Tibial nerve (tissue), 4 donors: ENCODE results near the gene GLRA2.

Source experiments
- CTCF ChIP-seq, 5 experiments: fragments of 200-600 bp in 3 of 5; fragments of 450-650 bp in 2 of 5; sonication (generic) in 3 of 5; IDR thresholded peaks; one replicate each; pipeline ENCODE4 v1.5.1; 2016 to 2019; ENCODE audit warnings: antibody characterized with exemption in 5 of 5, mild to moderate bottlenecking in 3 of 5, moderate library complexity in 2 of 5
- EP300 ChIP-seq, 2 donors: sonication (generic); formaldehyde crosslinking; IDR thresholded peaks; one replicate each; pipeline ENCODE4 v1.6.1; 2017; ENCODE audit warnings: antibody characterized with exemption in 2 of 2, mild to moderate bottlenecking in 1 of 2
- POLR2A ChIP-seq, 2 donors: fragments of 450-650 bp; IDR thresholded peaks; one replicate each; pipeline ENCODE4 v1.6.1; 2017; ENCODE audit warnings: antibody characterized with exemption in 2 of 2, mild to moderate bottlenecking in 2 of 2, moderate library complexity in 2 of 2

GRCh38 chrX:14670819-14671218 is 141.5 kb downstream of the GLRA2 start:
- TF ChIP-seq CTCF (IDR thresholded peaks at IDR 0.05) (no peak), EP300 (IDR thresholded peaks at IDR 0.05) (no peak), POLR2A (IDR thresholded peaks at IDR 0.05) (no peak)
